A549 (cell line): Measurements from ENCODE around the gene IRF9.

Experiments
- CHD2 ChIP-seq: fragments of 150-350 bp; IDR thresholded peaks from 2 replicates; pipeline ENCODE4 v1.6.1; 2014; ENCODE audit warnings: low read length; ENCODE audit not compliant: partially characterized antibody
- HDAC2 ChIP-seq: fragments of 200-600 bp; sonication (generic); IDR thresholded peaks from 2 replicates; pipeline ENCODE4 v1.6.1; 2016
- MAFK ChIP-seq: fragments of 450-650 bp; IDR thresholded peaks from 2 replicates; pipeline ENCODE4 v1.6.1; 2014; ENCODE audit not compliant: partially characterized antibody
- NR3C1 ChIP-seq: fragments of >200 bp; sonication (Bioruptor Twin); formaldehyde crosslinking; IDR thresholded peaks from 3 replicates; pipeline ENCODE4 v1.6.1; 2017
- POLR2A ChIP-seq: IDR thresholded peaks from 2 replicates; pipeline ENCODE4 v1.6.1; 2012; ENCODE audit warnings: mild to moderate bottlenecking, low read length
- SMC3 ChIP-seq: fragments of >200 bp; sonication (Bioruptor Twin); formaldehyde crosslinking; IDR thresholded peaks from 3 replicates; pipeline ENCODE4 v1.6.1; 2018; ENCODE audit warnings: inconsistent platforms
- TF ChIP-seq, protein P1 (sequence below): fragments of >200 bp; sonication (Bioruptor Twin); formaldehyde crosslinking; IDR thresholded peaks from 3 replicates; pipeline ENCODE4 v1.5.1; 2016

DNA sequence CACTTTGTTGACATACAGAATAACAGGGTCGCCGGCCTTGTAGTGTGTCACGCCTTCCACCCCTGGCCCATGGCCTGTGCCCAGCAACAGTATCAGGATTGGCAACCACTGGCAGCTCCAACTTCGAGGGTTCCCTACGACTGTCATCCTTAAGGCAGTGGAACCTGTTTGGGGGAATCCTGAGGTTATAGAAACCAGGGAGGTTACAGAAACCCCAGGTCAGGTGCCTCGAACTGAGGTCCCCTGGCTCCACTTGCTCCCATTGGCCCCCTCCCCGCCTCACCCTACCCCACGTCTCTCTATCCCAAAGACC lies 33.8 kb downstream of the IRF9 start:
- TF ChIP-seq SMC3: no peak
- no peak for TF ChIP-seq POLR2A
- TF ChIP-seq NR3C1: no peak
- no peak for TF ChIP-seq CHD2
- no peak for TF ChIP-seq HDAC2
- TF ChIP-seq, protein P1, sequence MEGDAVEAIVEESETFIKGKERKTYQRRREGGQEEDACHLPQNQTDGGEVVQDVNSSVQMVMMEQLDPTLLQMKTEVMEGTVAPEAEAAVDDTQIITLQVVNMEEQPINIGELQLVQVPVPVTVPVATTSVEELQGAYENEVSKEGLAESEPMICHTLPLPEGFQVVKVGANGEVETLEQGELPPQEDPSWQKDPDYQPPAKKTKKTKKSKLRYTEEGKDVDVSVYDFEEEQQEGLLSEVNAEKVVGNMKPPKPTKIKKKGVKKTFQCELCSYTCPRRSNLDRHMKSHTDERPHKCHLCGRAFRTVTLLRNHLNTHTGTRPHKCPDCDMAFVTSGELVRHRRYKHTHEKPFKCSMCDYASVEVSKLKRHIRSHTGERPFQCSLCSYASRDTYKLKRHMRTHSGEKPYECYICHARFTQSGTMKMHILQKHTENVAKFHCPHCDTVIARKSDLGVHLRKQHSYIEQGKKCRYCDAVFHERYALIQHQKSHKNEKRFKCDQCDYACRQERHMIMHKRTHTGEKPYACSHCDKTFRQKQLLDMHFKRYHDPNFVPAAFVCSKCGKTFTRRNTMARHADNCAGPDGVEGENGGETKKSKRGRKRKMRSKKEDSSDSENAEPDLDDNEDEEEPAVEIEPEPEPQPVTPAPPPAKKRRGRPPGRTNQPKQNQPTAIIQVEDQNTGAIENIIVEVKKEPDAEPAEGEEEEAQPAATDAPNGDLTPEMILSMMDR: no peak
- no peak for TF ChIP-seq MAFK
